Neural cell (in vitro differentiated cells): ENCODE results near the gene GTPBP6.

Experiments used
- RAD21 ChIP-seq: fragments of 450-650 bp; conservative IDR thresholded peaks from 2 replicates; pipeline ENCODE4 v1.6.1; 2014; ENCODE audit warnings: antibody characterized with exemption, mild to moderate bottlenecking, moderate library complexity
- SMC3 ChIP-seq: fragments of 450-650 bp; conservative IDR thresholded peaks from 2 replicates; pipeline ENCODE4 v1.6.1; 2014; ENCODE audit warnings: antibody characterized with exemption, mild to moderate bottlenecking, moderate library complexity; ENCODE audit not compliant: poor library complexity
- TAF1 ChIP-seq: IDR thresholded peaks from 2 replicates; pipeline ENCODE4 v1.6.1; 2012; ENCODE audit warnings: low read depth
- TF ChIP-seq, protein P1 (sequence below): fragments of 450-650 bp; IDR thresholded peaks from 2 replicates; pipeline ENCODE4 v1.5.1; 2014; ENCODE audit warnings: antibody characterized with exemption, mild to moderate bottlenecking, moderate library complexity; ENCODE audit not compliant: poor library complexity, severe bottlenecking

DNA sequence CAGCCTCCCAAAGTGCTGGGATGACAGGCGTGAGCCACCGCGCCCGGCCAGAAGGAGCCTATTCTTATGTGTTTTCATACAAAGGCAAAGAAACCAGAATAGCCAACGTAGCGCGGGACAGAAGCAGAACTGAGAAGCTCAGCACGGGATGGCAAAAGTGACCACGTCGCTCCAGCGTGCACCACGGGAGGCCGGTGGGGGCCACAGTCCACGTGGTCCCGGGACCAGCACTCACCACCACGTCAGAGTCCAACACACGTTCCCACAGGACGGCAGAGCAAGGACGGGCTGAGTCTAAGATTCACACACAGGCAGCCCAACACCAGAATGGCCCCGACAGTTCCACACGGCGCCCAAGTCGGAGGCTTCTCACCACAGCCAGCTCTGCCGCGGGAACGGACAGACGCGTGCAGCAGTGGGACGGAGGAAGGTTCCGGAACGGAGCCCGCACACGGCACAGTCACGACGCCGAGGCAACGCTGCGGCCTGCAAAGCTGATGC is 18.8 kb upstream of the GTPBP6 start:
- TF ChIP-seq, protein P1, sequence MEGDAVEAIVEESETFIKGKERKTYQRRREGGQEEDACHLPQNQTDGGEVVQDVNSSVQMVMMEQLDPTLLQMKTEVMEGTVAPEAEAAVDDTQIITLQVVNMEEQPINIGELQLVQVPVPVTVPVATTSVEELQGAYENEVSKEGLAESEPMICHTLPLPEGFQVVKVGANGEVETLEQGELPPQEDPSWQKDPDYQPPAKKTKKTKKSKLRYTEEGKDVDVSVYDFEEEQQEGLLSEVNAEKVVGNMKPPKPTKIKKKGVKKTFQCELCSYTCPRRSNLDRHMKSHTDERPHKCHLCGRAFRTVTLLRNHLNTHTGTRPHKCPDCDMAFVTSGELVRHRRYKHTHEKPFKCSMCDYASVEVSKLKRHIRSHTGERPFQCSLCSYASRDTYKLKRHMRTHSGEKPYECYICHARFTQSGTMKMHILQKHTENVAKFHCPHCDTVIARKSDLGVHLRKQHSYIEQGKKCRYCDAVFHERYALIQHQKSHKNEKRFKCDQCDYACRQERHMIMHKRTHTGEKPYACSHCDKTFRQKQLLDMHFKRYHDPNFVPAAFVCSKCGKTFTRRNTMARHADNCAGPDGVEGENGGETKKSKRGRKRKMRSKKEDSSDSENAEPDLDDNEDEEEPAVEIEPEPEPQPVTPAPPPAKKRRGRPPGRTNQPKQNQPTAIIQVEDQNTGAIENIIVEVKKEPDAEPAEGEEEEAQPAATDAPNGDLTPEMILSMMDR: no peak
- TF ChIP-seq RAD21 (no peak), TAF1 (no peak), SMC3 (no peak)
